ENCODE results near the gene APBB2. TPM values are rescaled to one million over a fixed set of nuclear protein-coding genes. Genes with fewer than 3 reads are reported as not detected.

Gene APBB2
- total and polyA plus RNA-seq, 10 of the 15 experiments (the other 5 are each of a cell fraction or from before 2014, with no cell fraction given): 2.7 to 24.6 (median 19.0) TPM

- TF ChIP-seq MEF2B (IDR thresholded peaks at IDR 0.05; ENCODE audit: partially characterized antibody, poor library complexity, severe bottlenecking): peak; percentile 5
- TF ChIP-seq NR2C1 (IDR thresholded peaks at IDR 0.05): peak; percentile 68; the same call in 1 of the 2 replicates
- no peak for TF ChIP-seq NR2F1 (conservative IDR thresholded peaks at IDR 0.05)
- no peak for TF ChIP-seq REST (IDR thresholded peaks at IDR 0.05; ENCODE audit: low read depth, low read length)
- no peak for TF ChIP-seq MYC (IDR thresholded peaks at IDR 0.05; ENCODE audit: insufficient read depth, insufficient read length, insufficient replicate concordance, low read length, severe bottlenecking)
- no peak for TF ChIP-seq JUND (IDR thresholded peaks at IDR 0.05; ENCODE audit: low read depth, low read length)
- peak; percentile 49 for TF ChIP-seq HCFC1 (IDR thresholded peaks at IDR 0.05; ENCODE audit: low read length)
- TF ChIP-seq ZNF274 (IDR thresholded peaks at IDR 0.05; ENCODE audit: insufficient read depth, insufficient read length): no peak
- 0 out of 4 replicates have a peak, but pooled peaks of 1 of the 2 experiments have one; percentile 34 for TF ChIP-seq SRF (IDR thresholded peaks at IDR 0.05; ENCODE audit: low read depth in 2 of 2, low read length in 2 of 2)
- TF ChIP-seq E2F8 (IDR thresholded peaks at IDR 0.05; ENCODE audit: low read depth, partially characterized antibody): no peak
- no peak for TF ChIP-seq SPI1 (IDR thresholded peaks at IDR 0.05; ENCODE audit: borderline replicate concordance, insufficient read depth, low read depth, low read length)
- TF ChIP-seq BMI1 (IDR thresholded peaks at IDR 0.05; ENCODE audit: borderline replicate concordance): no peak
- TF ChIP-seq NBN (IDR thresholded peaks at IDR 0.05): peak; percentile 86
These were observed 2.1 kb upstream of the APBB2 start (continued) for GRCh38 chr4:41216294-41217019.
